Small intestine (tissue), 7 donors: Measurements from ENCODE around the gene SORCS2. TPM values are rescaled to one million over a fixed set of nuclear protein-coding genes. Genes with fewer than 3 reads are reported as not detected.

Experiments
- DNase-seq, 2 donors: peaks; one replicate each; pipeline versions ENCODE4 v3.0.0 to v3.0.0-alpha.2; 2013
- FAIRE-seq: peaks from 2 replicates; lab custom pipeline; 2012; peaks lifted over from hg19 to GRCh38; lab: Jason Lieb, UNC
- H3K27ac ChIP-seq, 3 donors: one replicate each; pipeline ENCODE4 v1.5.1; 2013; ENCODE audit warnings: low read length in 2 of 3, mild to moderate bottlenecking in 2 of 3, control low read depth in 1 of 3, inconsistent platforms in 1 of 3, low read depth in 1 of 3, moderate library complexity in 1 of 3
- H3K27me3 ChIP-seq, 3 donors: one replicate each; pipeline ENCODE4 v1.6.1; 2013; ENCODE audit warnings: low read length in 3 of 3, inconsistent platforms in 1 of 3; ENCODE audit not compliant: control insufficient read depth in 3 of 3, insufficient read depth in 3 of 3
- H3K36me3 ChIP-seq, 3 donors: one replicate each; pipeline ENCODE4 v1.6.1; 2013; ENCODE audit warnings: low read length in 3 of 3, inconsistent platforms in 1 of 3, low read depth in 1 of 3, mild to moderate bottlenecking in 1 of 3, moderate library complexity in 1 of 3; ENCODE audit not compliant: control insufficient read depth in 3 of 3, insufficient read depth in 2 of 3
- H3K4me1 ChIP-seq, 3 donors: one replicate each; pipeline ENCODE4 v1.6.1; 2013; ENCODE audit warnings: low read length in 2 of 3, inconsistent platforms in 1 of 3, low read depth in 1 of 3, mild to moderate bottlenecking in 1 of 3, moderate library complexity in 1 of 3; ENCODE audit not compliant: control insufficient read depth in 3 of 3, insufficient read depth in 2 of 3
- H3K4me3 ChIP-seq, 3 donors: one replicate each; pipeline ENCODE4 v1.5.1; 2013; ENCODE audit warnings: low read length in 3 of 3, control low read depth in 1 of 3, inconsistent platforms in 1 of 3, low read depth in 1 of 3, mild to moderate bottlenecking in 1 of 3, moderate library complexity in 1 of 3
- H3K9me3 ChIP-seq, 2 donors: one replicate each; pipeline ENCODE4 v1.6.1; 2013; ENCODE audit warnings: low read depth in 1 of 2, low read length in 1 of 2; ENCODE audit not compliant: control insufficient read depth in 2 of 2, insufficient read depth in 1 of 2
- WGBS, 3 donors: extraction: QIAGEN DNeasy Blood & Tissue Kit; methylation state at CpG; one replicate each; pipeline ENCODE4 v1.1.7; 2013; 5-methylcytosine and 5-hydroxymethylcytosine counted together
- polyA plus RNA-seq, 4 donors: library from polyadenylated mRNA; stranded (reverse) in 3 of 4; unstranded in 1 of 4; fragments of 200-250 nt in 3 of 4; fragments of 120-200 nt in 1 of 4; gene quantifications; one replicate each; pipeline versions ENCODE4 v1.2.1 to v1.2.3, GENCODE V29; 2013
- donor health status: healthy with polysubstance abuse.
- donor health status: control.
- donor health status: control.
- donor health status: Bipolar disorder and iron deficiency.
- donor health status: healthy.

SORCS2 gene
- polyA plus RNA-seq, 4 donors, result 0.63 to 3.3 (median 2.2) TPM; not detected in 1

DNA sequence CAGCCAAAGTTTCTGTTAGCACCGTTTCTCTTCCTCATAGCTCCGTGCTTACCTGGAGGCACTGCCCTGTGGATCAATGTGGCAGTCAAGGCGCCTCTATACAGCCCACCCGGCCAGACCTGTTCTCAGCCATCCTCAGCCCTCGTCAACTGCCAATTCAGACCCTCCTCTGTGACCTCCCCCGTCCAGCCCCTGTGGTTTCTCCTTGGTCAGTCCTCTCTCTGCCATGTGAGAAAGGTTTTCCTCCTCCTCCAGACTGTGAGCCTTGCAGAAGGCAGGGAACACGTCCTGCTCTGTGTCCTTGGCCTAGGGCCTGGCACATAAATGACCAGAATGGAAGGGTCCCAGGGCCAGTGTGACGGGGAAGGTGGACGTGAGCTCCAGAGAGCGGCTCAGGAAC is 417.0 kb downstream of the SORCS2 start:
- H3K36me3 ChIP-seq, result no peaks in the 10 kb centered on the region
- FAIRE-seq, result no peak
- H3K27ac ChIP-seq, result peak overlapping the region in 1 of 3 donors; percentile 87
- H3K4me3 ChIP-seq, result no peak overlapping the region
- no peaks in the 10 kb centered on the region for H3K27me3 ChIP-seq
- WGBS, 3 donors, result 30 to 59% (median 47%) methylated on average over 10 of the region's 10 CpGs
- H3K4me1 ChIP-seq, result peaks cover 0 to 47% (median 0%) of the 10 kb centered on the region in 3 donors
- H3K9me3 ChIP-seq, result peaks cover 0 to 10% of the 10 kb centered on the region in 2 donors
- DNase-seq, result peak in 1 of 2 donors; percentile 63

DNA sequence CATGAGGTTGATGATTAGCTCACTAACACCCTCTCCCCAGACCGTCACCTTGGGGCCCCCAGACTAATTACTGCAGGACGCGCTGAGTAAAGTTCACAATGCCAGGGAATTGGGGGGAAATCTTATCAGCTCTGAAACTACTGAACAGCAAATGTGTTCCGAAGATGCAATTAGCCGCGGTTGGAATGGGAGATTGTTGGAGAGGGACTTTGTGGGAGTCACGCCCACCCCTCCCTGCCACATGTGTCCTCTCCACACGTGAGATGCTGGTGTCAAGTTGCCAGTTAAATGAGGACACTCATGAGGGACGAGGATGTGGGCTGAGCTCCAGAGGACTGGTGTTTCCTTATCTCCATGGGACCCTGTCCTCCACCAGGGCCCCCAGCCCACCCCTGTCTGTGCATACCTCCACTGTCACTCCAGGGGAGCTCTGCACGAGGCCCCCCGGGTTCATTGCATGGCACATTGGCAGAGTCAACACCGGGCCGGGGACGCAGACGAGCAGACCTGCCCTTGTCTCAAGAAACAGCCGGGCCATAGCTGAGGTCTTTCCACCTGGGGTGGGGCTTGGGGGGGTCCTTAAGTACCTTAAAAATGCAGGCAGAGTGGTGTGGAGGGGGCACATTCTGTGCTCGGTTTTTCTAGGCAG is 417.8 kb downstream of the SORCS2 start:
- H3K9me3 ChIP-seq, result peaks cover 0 to 2% of the 10 kb centered on the region in 2 donors
- no peak overlapping the region for H3K4me3 ChIP-seq
- no peaks in the 10 kb centered on the region for H3K36me3 ChIP-seq
- FAIRE-seq, result no peak
- H3K27ac ChIP-seq, result peak overlapping the region in 1 of 3 donors; percentile 87
- 16 to 66% (median 35%) methylated on average over 17 of the region's 17 CpGs for WGBS, 3 donors
- H3K27me3 ChIP-seq, result no peaks in the 10 kb centered on the region
- peak in 1 of 2 donors; percentile 93 for DNase-seq
- H3K4me1 ChIP-seq, result peaks cover 0 to 47% (median 0%) of the 10 kb centered on the region in 3 donors

DNA sequence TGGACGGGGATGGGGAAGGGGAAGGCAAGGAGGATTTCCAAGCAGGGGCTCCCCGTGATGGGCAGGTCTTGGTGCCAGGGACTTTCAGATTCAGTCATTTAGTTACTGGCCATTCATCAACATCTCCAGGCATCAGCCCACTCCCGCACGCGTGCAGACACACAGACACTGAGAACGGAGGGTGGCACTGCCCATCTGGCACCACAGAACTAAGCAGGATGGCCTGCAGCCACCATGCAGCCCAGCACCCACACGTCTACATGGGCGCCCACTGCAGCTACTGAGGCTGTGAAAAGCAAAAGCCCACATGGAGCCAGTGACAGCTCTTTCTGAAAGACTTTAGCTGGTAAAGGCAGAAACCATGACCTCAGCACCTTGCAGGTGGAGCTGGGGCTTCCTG is 418.5 kb downstream of the SORCS2 start:
- H3K27me3 ChIP-seq, result no peaks in the 10 kb centered on the region
- no peak for FAIRE-seq

DNA sequence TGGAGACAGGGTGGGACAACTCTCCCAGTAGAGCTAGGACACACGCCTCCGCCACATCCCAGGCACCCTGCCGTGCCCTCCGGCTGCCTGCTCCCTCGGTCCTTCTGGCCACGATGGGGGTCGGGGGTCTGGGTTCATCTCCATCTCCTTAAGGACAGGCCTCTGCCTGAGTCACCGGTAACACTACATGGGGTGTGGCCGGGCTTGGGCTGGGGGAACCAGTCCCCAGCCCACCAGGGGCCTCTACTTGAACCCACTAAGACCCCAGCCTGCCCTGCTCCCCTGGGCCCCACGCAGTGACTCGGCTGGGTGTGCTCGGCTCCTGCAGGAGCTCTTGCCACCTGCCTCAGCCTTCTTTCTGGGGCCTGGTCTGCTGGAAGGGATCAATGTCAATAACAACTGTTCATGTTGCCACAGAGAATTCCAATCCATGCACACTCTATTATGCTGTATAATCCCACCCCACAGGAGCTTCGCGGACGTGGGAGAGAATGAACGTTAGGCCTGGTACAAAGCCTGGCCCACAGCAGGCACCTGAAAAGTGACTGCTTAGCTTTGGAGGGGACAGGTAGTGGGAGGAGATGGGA is 420.1 kb downstream of the SORCS2 start:
- H3K9me3 ChIP-seq, result no peaks in the 10 kb centered on the region
- DNase-seq (peak in 1 of 2 donors; percentile 27), FAIRE-seq (no peak)
- no peaks in the 10 kb centered on the region for H3K36me3 ChIP-seq
- WGBS, 3 donors, result 78 to 91% (median 89%) methylated on average over 15 to 16 of the region's 16 CpGs
- H3K4me1 ChIP-seq, result peaks cover 0 to 46% (median 0%) of the 10 kb centered on the region in 3 donors
- no peaks in the 10 kb centered on the region for H3K27me3 ChIP-seq
- no peak overlapping the region for H3K27ac ChIP-seq
- no peak overlapping the region for H3K4me3 ChIP-seq

More for the DNA sequence above, 418.5 kb downstream of the SORCS2 start:
- H3K36me3 ChIP-seq, result no peaks in the 10 kb centered on the region
- H3K4me3 ChIP-seq, result no peak overlapping the region
- peak in 1 of 2 donors; percentile 15 for DNase-seq
- H3K9me3 ChIP-seq, result no peaks in the 10 kb centered on the region
- H3K27ac ChIP-seq, result no peak overlapping the region
- H3K4me1 ChIP-seq, result peaks cover 0 to 47% (median 0%) of the 10 kb centered on the region in 3 donors
- 85 to 92% (median 87%) methylated on average over 8 of the region's 8 CpGs for WGBS, 3 donors

DNA sequence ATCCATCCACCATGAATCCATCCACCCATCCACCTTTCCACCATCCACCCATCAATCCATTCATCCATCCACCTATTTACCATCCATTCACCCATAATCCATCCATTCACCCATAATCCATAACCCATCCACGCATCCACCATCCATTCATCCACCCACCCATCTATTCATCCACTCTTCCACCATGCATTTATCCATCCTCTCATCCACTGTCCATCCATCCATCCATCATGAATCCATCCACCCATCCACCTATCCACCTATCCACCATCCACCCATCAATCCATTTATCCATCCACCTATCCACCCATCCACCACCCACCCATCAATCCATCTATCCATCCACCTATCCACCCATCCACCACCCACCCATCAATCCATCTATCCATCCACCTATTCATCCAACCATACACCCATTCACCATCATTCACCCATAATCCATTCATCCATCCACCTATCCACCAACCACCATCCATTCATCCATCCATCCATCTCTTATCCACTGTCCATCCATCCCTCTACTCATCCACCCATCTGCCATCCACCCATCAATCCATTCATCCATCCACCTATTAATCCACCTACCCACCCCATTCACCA is 422.1 kb downstream of the SORCS2 start:
- 91 to 94% (median 92%) methylated on average over 1 of the region's 1 CpG for WGBS, 3 donors

DNA sequence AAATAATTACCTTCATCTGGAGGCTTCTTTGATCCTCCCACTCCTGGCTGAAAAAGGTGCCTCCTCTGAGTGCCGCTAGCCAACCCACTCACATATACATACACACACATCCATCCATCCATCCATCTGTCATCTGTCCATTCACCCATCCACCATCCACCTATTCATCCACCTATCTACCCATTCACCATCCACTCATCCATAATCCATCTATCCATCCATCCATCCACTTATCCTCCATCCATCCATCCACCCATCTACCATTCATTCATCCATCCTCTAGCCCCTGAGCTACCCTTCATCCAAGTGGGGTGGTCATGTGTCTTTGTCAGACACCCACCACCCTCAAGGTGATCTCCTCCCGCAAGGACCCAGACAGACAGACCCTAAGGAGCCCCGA is 423.9 kb downstream of the SORCS2 start:
- Histone ChIP-seq H3K9me3 (no peaks in the 10 kb centered on the region), H3K4me1 (peaks cover 0 to 11% (median 0%) of the 10 kb centered on the region in 3 donors), H3K27ac (no peak overlapping the region), H3K36me3 (no peaks in the 10 kb centered on the region), H3K4me3 (no peak overlapping the region), H3K27me3 (no peaks in the 10 kb centered on the region)
- FAIRE-seq, result no peak
- WGBS, 3 donors, result 87 to 91% (median 89%) methylated on average over 3 of the region's 3 CpGs
- no peak for DNase-seq

More for the DNA sequence above, 422.1 kb downstream of the SORCS2 start:
- Histone ChIP-seq H3K27me3 (no peaks in the 10 kb centered on the region), H3K4me1 (peaks cover 0 to 27% (median 0%) of the 10 kb centered on the region in 3 donors), H3K9me3 (no peaks in the 10 kb centered on the region), H3K4me3 (no peak overlapping the region), H3K36me3 (no peaks in the 10 kb centered on the region), H3K27ac (no peak overlapping the region)
- no peak for FAIRE-seq
- no peak for DNase-seq

DNA sequence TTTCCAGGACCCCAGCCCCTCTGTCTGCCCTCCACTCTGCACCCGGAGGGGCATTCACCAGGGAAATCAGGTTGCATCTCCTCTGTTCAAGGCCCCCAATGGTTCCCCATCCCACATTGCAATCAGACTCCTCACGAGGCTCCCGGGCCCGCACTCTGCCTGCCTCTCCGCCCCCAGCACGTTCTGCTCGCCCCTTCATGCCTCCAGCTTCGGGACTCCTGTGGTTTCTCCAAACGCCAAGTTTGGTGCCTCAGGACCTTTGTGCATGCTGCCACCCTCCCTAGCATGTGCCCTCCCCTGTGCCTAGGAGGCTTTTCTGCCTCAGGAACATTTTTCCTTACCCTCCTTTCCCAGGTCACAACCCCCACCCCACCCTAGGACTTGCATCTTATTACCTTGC is 426.0 kb downstream of the SORCS2 start:
- 78 to 83% (median 80%) methylated on average over 9 of the region's 9 CpGs for WGBS, 3 donors
- DNase-seq (no peak), FAIRE-seq (no peak)
- Histone ChIP-seq H3K4me1 (no peaks in the 10 kb centered on the region), H3K4me3 (no peak overlapping the region), H3K36me3 (no peaks in the 10 kb centered on the region), H3K9me3 (no peaks in the 10 kb centered on the region), H3K27me3 (no peaks in the 10 kb centered on the region), H3K27ac (no peak overlapping the region)

DNA sequence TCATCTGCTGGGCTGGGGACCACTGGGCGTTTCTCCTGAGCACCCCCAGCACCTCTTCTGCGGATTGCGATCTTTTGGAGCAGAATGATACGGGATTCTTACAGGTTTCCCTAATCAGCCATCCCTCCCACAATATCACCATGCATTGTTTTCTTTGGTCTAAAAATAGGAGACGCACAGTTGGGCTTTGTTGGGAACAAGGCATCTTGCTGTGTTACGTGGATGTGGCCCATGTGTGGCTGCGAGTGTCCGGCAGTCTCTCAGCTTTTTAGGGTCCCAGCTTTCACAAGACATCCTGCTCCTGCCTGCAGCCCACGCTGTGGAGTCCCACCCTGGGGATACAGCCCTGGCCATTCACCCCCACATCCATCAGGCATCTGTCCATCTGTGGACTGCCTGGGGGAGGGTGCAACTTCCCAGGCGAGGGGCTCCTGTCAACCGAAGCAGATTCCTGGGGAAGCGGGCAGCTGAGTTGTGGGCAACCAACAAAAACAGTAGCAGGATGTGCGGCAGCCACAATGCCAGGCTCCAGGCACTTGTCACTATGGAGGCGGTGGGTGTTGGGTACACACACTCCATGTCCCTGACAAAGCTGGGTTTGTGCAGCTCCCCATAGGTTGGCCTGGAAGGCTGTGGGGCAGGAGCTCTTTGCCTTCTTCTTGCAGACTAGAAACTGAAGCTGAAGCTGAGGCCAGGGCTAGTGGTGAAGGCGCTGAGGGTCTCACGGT is 427.9 kb downstream of the SORCS2 start:
- H3K4me3 ChIP-seq, result no peak overlapping the region
- DNase-seq (no peak), FAIRE-seq (no peak)
- 72 to 75% (median 74%) methylated on average over 16 of the region's 16 CpGs for WGBS, 3 donors
- H3K36me3 ChIP-seq, result no peaks in the 10 kb centered on the region
- no peaks in the 10 kb centered on the region for H3K9me3 ChIP-seq
- H3K27me3 ChIP-seq, result no peaks in the 10 kb centered on the region
- no peak overlapping the region for H3K27ac ChIP-seq
- no peaks in the 10 kb centered on the region for H3K4me1 ChIP-seq
